ENCODE data around the gene HCFC1R1.

HCFC1R1 gene

DNA sequence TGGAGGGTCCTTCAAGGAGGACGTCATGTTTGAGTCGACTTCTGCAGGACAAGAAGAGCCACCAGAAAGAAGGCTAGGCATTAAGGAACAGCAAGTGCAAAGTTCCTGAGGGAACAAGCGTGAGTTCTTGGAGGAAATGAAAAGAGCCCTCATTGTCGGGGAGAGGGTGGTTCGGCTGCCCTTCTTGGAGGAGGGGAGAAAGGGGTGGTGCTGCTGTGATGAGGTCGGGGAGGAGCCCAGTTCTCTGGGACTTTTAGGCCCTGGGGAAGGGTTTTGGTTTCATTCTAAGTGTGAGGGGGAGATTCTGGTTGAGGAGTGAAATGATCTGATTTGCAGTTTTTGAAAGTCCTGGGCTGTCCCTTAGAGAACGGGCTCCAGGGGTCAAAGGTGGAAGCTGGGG is 8.9 kb upstream of the HCFC1R1 start:
- Histone ChIP-seq H3K79me2 (ENCODE audit: insufficient read depth, low read length) (no peaks in the 10 kb centered on the region), H2AFZ (ENCODE audit: low read depth, low read length) (no peak overlapping the region), H3K27ac (ENCODE audit: low read length) (no peak overlapping the region), H3K36me3 (ENCODE audit: insufficient read depth, low read length) (no peaks in the 10 kb centered on the region; the same call in 1 of the 2 replicates), H3K9me3 (ENCODE audit: insufficient read depth, low read length, severe bottlenecking) (no peaks in the 10 kb centered on the region), H3K4me3 (ENCODE audit: low read depth in 1 of 2, low read length in 2 of 2) (no peak overlapping the region), H3K4me2 (ENCODE audit: insufficient read depth, low read length) (no peak overlapping the region), H3K4me1 (ENCODE audit: insufficient read depth, low read length) (0 out of 2 replicates have a peak, but pooled peaks cover 2% of the 10 kb centered on the region), H3K9ac (ENCODE audit: low read depth, low read length) (no peak overlapping the region), H4K20me1 (ENCODE audit: insufficient read depth, low read length) (peaks cover 6% of the 10 kb centered on the region), H3K27me3 (ENCODE audit: insufficient read depth, low read length, poor library complexity) (peaks cover 11% of the 10 kb centered on the region)
- ATAC-seq (ENCODE audit: insufficient read depth, low read depth) (no peak), DNase-seq (no peak)
- no peak for TF ChIP-seq EZH2 (IDR thresholded peaks at IDR 0.05; ENCODE audit: borderline replicate concordance, low read depth, low read length, severe bottlenecking)
- TF ChIP-seq, protein P1, sequence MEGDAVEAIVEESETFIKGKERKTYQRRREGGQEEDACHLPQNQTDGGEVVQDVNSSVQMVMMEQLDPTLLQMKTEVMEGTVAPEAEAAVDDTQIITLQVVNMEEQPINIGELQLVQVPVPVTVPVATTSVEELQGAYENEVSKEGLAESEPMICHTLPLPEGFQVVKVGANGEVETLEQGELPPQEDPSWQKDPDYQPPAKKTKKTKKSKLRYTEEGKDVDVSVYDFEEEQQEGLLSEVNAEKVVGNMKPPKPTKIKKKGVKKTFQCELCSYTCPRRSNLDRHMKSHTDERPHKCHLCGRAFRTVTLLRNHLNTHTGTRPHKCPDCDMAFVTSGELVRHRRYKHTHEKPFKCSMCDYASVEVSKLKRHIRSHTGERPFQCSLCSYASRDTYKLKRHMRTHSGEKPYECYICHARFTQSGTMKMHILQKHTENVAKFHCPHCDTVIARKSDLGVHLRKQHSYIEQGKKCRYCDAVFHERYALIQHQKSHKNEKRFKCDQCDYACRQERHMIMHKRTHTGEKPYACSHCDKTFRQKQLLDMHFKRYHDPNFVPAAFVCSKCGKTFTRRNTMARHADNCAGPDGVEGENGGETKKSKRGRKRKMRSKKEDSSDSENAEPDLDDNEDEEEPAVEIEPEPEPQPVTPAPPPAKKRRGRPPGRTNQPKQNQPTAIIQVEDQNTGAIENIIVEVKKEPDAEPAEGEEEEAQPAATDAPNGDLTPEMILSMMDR (IDR thresholded peaks at IDR 0.05; ENCODE audit: borderline replicate concordance, extremely low read depth, low read length, poor library complexity, severe bottlenecking) = no peak

DNA sequence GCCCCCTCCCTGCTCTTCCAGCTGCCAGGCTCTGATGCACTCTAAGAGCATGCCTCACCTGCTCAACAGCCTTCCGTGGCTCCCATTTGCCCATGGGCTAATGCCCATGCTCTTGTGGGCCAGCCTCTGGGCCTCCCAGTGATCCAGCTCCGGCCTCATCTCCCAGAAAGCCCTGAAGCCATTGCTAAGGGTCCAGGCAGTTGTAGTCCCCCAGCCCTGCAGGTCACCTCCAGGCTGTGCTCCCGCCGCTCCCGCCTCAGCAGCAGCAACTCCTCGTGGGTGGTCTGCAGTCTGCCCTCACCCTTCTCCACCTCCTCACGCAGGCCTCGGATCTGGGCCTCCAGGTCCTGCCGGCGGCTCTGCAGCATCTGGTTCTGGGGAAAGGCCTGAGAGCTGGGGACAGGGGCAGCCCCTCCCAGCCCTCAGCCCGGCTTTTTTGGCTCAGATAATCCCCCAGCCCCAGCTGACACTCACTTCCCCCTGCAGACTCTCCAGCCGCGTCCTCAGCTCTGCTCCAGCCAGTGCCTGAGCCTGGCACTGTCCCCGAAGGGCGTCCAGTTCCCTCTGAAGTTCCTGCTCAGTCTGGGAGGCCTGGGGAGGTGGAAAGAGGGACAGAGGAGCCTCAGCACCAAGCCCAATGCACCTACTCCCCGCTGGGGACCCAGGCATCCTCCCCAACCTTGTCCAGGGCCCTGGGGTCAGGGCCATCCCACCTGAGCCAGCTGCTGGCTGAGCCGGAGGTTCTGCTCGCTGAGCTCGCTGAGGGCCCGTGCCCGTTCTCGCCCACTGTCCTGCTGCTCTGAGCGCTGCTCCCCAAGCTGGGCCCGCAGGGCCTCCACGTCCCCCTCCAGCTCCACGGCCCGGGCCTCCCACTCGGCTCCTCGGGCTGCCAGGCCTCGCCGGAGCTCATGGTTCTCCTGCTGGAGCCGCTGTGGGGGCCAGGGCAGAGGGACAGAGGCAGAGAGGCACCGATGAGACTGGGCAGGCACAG is 6.8 kb upstream of the HCFC1R1 start:
- no peak overlapping the region for H3K4me2 ChIP-seq (ENCODE audit: insufficient read depth, low read length)
- H3K4me1 ChIP-seq (ENCODE audit: insufficient read depth, low read length) = peaks cover 5% of the 10 kb centered on the region; the same call in 1 of the 2 replicates
- H2AFZ ChIP-seq (ENCODE audit: low read depth, low read length) = no peak overlapping the region
- H4K20me1 ChIP-seq (ENCODE audit: insufficient read depth, low read length) = peaks cover 18% of the 10 kb centered on the region
- H3K36me3 ChIP-seq (ENCODE audit: insufficient read depth, low read length) = peaks cover 19% of the 10 kb centered on the region
- no peaks in the 10 kb centered on the region; the same call in 1 of the 2 replicates for H3K79me2 ChIP-seq (ENCODE audit: insufficient read depth, low read length)
- no peak for DNase-seq
- H3K4me3 ChIP-seq (ENCODE audit: low read depth in 1 of 2, low read length in 2 of 2) = no peak overlapping the region
- no peak overlapping the region for H3K9ac ChIP-seq (ENCODE audit: low read depth, low read length)
- no peak for TF ChIP-seq EZH2 (IDR thresholded peaks at IDR 0.05; ENCODE audit: borderline replicate concordance, low read depth, low read length, severe bottlenecking)
- TF ChIP-seq, protein P1 (IDR thresholded peaks at IDR 0.05; ENCODE audit: borderline replicate concordance, extremely low read depth, low read length, poor library complexity, severe bottlenecking) = no peak
- H3K27ac ChIP-seq (ENCODE audit: low read length) = no peak overlapping the region
- no peaks in the 10 kb centered on the region for H3K9me3 ChIP-seq (ENCODE audit: insufficient read depth, low read length, severe bottlenecking)
- ATAC-seq (ENCODE audit: insufficient read depth, low read depth) = no peak
- peaks cover 2% of the 10 kb centered on the region for H3K27me3 ChIP-seq (ENCODE audit: insufficient read depth, low read length, poor library complexity)

DNA sequence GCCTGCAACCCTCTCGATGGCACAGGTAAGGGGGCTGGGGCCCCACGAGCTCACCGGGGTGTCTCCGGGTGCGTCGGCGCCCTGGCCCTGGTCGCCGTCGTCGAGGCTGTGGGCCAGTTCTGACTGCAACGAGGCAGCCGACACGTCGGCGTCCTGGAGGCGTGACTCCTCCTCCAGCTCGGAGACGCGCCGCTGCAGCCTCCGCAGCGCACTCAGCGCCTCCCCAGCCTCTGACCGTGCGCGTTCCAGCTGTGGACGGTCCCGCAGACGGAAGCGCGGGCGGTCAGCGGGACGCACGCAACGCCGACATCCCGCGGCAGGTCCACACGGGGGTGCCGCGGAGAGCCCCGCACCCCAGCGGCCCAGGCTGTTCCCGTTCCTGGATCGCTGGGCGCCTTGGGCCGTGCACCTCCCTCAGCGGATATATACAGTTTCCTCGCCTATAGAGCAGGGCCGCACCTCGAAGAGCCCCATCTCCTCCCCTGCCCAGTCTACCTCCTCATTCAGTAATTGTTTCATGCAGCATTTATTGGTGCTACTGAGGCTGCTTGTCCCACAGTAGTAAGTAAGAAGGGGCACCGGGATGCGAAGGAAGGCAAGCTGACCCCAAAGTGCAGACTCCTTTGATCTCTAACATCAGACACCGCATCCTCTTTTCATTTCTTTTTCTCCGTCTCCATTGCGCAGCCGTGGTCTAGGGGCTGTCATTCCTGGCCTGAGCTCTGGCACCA is 5.9 kb upstream of the HCFC1R1 start:
- Histone ChIP-seq H4K20me1 (ENCODE audit: insufficient read depth, low read length) (peaks cover 22% of the 10 kb centered on the region), H3K27ac (ENCODE audit: low read length) (no peak overlapping the region), H3K79me2 (ENCODE audit: insufficient read depth, low read length) (peaks cover 8% of the 10 kb centered on the region), H2AFZ (ENCODE audit: low read depth, low read length) (no peak overlapping the region), H3K27me3 (ENCODE audit: insufficient read depth, low read length, poor library complexity) (no peaks in the 10 kb centered on the region), H3K4me3 (ENCODE audit: low read depth in 1 of 2, low read length in 2 of 2) (no peak overlapping the region), H3K4me2 (ENCODE audit: insufficient read depth, low read length) (no peak overlapping the region), H3K36me3 (ENCODE audit: insufficient read depth, low read length) (peaks cover 22% of the 10 kb centered on the region), H3K9me3 (ENCODE audit: insufficient read depth, low read length, severe bottlenecking) (no peaks in the 10 kb centered on the region), H3K4me1 (ENCODE audit: insufficient read depth, low read length) (peaks cover 14% of the 10 kb centered on the region), H3K9ac (ENCODE audit: low read depth, low read length) (no peak overlapping the region)
- ATAC-seq (ENCODE audit: insufficient read depth, low read depth) (no peak), DNase-seq (no peak)
- TF ChIP-seq, protein P1 (IDR thresholded peaks at IDR 0.05; ENCODE audit: borderline replicate concordance, extremely low read depth, low read length, poor library complexity, severe bottlenecking) = no peak
- no peak for TF ChIP-seq EZH2 (IDR thresholded peaks at IDR 0.05; ENCODE audit: borderline replicate concordance, low read depth, low read length, severe bottlenecking)
